ENCODE results near the gene RBFOX1.

RBFOX1 gene

DNA sequence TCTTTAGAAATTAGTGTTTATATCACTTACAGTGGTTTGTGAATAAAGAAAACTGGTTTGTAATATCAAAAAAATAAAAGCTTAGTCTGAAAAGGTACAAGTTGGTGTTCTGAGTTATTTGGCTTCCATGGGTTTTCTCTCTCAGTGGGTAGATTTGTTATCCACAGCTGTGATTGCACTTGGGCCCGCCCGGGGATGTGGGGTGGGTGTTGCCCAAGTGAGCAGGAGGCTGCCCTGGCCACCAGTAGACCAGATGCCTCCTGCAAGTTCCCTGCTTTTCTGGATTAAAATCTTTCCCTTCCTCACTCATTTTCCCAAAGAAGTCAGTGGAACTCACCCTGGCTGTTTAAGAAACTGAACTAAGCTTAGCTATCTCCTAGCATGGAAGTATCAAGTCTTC, 380.6 kb downstream of the RBFOX1 start:
- DNase-seq, result no peak

DNA sequence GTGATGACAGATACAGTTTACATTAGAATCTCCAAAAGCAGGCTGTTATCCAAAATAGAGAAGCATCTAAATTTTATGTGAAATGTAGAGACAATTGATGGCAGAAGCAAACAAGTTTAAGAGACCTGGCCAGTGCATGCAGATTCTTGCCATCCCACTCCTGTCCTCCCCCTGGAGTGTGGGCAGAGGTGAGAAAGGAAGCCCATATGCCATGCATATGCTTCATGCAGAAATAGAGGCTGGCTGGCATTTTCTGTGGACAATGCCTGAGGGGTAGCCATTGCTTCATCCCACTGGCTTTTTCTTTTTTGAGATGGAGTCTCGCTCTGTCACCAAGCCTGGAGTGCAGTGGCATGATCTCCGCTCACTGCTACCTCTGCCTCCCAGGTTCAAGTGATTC, 382.1 kb downstream of the RBFOX1 start:
- no peak for DNase-seq

DNA sequence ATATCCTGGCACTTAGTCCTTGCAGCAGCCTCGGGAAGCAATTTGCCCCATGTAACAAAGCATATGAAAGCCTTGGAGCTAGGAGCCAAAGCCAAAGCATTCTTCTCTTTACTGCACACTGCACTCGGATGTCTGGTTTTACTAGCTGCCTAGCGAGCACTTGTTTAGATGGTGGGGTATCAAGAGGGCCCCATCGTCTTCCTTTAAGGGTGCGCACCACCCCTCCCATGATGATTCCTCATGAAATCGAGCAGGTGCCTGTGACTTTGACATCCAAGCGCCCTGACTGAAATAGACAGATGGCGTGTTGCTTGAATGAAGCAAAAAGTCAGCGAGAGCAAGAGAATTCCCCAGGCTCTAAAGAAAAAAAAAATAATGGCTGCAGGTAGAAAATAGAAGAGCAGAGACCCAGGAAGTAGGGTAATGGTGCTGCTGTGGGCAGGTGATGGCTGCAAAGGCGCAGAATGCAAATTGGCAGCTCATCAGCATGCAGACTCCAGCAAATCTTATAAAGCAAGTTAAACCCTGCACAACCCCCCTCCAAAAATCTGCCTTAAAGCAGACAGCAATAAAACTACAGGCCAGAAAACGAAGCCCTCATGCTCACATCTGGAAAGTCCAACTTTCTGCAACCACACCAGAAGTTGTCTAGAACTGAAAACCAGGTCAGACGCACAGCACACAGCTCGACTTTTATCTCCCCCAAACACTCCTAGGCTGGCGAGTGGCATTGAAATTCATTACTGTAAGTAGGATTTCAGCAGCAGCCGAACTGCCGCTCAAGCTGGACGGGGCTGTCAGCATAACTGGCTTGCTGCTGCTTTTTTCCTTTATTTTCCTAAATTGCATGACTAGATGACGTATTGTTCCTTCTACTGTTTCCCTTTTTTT, 384.3 kb downstream of the RBFOX1 start:
- no peak for DNase-seq

DNA sequence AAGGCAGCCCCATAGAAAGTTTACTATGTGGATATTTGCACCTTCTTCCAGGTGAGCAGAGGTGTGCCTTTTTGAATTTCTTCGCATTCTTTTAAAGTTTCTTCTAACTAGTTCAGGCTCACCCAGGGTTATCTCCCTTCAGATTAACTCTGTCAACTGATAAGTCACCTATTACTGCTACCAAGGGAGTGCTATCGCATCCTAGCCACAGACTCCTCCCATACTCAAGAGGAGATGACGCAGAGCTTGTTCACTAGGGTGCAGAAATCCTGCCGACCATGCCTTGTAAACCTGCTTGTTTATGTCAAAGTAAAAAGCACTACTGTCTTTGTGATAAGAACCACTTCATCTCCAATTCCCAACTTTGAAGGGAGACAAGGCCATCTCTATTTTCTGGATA, 390.1 kb downstream of the RBFOX1 start:
- no peak for DNase-seq

DNA sequence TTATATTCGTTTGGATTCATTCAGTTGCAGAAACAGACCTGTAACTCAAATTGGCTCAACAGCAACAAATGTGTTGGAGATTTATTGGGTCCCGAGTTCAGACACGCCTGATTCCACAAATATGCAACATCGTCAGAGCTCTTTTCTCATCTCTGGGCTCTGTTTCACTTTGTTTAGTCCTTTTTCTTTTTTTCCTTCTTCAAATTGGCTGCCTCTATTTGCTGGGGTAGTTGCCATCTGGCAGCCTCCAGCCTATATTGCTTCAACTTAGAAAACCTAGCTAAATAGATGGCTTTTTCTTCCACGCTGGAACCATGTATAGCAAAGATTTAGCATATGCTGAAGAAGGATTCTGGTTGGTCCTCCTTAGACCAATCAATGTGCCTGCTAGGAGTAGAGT, 398.5 kb downstream of the RBFOX1 start:
- DNase-seq, result no peak

DNA sequence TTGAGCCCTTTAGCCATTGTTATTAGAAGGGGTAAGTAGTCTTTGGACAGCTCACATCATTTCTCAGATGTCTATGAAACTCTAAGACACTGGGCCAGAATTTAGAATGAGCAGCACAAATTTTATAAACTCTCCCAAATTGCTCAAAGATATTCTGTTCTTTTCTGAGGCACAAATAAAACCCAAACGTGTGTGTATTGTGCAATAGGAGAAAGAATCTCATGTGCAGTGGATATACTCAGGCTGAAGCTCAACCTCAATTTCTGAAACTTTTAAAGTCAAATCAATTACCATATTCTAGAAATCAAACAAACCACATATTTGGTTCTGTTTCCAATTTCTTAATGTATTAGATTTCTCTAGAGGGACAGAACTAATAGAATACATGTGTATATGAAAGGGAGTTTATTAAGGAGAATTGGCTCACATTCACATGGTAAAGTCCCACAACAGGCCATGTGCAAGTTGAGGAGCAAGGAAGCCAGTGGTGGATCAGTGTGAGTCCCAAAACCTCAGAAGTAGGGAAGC, 403.6 kb downstream of the RBFOX1 start:
- no peak for DNase-seq

DNA sequence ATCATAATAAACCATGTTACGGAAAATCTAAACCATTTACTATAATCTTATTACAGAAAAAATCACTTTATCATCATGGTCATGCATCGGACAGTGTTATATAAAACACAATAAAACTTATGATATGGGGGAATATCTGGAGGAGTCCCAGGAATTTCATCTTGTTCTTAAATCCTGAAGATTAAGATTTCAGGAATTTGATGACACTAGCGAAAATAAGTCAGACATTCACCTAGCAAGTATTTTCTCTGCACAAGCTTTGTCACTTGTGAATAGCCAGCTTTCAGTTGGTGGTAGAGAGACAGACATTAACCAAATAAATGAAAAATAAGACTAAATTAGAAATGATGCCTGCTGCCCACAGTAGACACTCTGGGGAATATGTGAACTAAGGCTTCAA, 410.0 kb downstream of the RBFOX1 start:
- DNase-seq, result no peak

DNA sequence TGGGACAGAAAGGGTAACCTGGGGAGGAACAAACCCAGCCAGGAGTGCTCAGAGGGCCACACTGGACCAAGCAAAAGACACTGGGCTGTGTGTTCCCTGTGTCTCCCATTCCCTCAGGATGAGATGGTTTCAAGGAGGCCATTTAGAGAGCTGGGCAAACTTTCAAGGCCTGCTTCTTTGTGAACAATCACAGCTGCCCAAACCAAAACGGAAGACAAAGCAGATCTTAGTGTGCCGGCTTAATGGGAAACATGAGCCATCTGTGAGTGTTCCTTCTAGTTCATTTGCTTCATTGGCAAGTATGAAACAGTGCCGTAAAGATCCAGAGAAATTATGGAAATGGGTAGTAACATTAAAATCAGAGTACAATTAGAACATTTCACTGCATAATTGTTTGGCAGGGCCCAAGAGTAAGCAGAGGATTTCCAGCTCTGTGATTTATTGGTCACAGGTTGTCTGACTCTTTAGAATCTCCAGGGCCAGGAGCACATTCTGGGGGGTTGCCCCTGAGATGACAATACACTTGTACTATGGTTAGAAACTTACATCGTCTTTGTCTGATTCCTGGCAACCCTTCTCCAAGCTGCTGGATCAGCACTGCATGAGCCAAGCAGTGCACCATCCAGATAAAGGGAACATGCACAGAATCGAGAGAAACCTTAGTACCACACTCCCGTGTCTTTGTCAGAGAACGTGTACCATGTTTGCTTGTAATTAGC, 412.1 kb downstream of the RBFOX1 start:
- peak; percentile 48 for DNase-seq

DNA sequence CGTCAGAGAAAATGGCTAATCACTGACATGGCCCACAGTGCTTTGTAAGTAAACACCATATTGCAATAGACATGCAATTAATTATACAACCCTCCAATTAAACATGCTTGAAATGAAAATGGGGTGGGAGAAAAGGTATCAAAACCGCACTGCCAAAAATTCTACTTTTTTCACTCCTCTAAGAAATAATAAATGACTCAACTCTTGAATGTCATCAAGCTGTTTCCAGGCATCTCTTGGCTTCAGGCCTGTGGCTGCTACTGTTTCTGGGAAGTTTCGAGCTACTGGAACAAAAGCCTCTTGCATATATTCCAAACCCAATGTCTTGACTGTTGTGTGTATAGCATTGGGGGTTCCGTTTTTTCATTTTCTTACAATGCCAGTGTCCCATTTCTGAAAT, 412.6 kb downstream of the RBFOX1 start:
- DNase-seq, result no peak

DNA sequence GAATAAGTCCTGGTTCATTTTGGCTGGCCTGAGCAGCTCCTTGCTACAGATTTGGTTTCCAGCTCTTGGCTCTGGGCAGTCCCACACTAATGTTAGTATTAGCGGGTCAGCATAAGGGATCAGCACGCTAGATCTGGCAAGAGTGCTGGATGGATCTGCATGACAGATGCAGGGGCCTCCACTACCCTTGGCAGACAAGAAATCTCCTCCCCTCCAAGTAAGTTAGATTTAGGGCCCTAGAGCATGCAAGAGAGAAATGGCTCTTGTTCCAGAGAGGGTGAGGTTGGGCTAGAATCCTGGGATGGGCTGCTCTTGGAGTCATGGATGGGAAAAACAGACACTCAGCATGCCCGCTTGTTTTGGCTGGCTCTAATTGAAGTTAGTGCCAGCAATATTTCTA, 414.3 kb downstream of the RBFOX1 start:
- DNase-seq, result no peak

DNA sequence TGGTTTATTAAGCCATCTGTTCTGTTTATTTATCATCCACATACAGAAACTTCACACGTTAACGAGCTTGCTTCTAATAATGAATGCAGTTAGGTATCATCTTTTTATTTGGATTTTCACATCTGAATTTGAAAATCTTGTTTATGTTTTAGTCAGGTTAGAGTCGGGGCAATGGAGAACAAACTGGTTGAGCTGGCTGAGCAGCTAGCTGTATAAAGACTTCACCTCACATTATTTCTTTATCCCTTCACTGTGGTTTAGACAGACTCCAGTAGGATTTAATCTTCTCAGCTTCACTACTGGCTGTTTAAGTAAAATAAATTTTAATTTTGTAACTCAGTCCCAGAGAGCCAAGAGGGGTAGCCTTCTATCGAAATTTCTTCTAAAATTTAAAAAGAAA, 415.9 kb downstream of the RBFOX1 start:
- DNase-seq, result no peak

DNA sequence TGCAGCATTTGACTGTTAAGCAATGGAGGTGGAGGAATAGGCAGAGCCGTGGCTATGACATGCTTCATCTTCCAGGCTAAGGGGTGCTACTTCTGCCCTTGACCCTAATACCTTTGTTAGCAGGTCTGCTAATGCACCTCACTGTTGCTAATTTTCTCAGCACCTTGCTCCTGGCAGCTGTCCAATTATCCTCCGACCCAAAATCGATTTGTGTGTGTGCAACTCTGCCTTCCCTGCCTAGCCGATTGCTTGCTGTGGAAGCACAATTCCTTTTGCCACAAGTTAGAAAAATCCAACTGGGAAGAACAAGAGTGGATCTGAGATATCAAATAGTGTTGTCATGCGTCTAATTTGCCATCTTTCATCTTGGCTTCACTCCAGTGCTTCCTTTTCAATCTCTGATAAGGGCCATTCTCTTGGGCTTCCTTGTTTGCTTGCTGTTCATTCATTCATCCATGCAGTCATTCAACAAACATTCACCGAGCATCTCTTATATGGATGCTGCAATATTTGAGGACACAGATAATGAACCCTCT, 422.8 kb downstream of the RBFOX1 start:
- DNase-seq, result no peak
